HG03139 (cell line): ENCODE results near the gene SYNE2.

Source experiments
- ATAC-seq: cut with Tn5 transposase; IDR thresholded peaks from one replicate; pipeline ENCODE4 v1.9.1; 2021; ENCODE audit not compliant: unreplicated experiment

SYNE2 gene

DNA sequence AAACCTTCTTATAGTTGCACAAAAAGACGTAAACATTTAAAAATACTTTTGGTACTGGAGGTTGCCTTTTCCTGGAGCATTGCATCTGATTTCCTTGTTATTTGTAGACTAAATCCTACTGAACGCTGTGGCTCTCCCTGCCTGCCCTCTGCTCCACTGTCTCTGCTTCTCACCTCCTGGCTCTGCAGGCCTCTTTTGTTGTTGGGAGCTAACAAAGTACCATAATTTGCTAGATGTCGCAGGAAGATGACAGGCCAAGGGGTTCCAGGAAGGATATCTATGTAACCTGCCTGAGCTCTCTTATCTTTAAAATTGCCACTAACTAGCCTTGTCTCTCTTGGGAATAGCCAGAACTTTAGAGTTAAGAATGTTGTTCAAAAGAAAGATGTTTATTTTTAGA, 21.4 kb downstream of the SYNE2 start:
- no peak for ATAC-seq

DNA sequence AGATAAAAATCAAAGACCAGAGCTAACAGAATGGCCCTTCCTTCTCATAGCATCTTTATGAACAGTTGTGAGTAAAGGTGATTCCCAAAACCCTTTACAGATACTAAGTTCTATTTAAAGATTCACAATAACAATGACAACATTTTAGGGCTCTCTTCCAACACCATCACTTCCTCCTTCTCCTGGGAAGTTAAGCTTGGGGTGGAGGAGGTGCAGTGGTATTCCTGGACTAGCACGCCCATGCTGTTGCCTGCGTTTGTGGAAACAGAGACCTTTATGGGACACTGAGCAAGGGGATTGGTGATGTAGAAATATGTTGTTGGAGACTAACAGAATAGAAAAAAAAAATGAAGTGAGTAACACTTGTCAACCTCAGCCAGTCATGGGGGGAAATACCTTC, 22.5 kb downstream of the SYNE2 start:
- no peak for ATAC-seq

- ATAC-seq, result no peak
Measured at GRCh38 chr14:63877550-63877939, 24.7 kb downstream of the SYNE2 start.

GRCh38 chr14:63878052-63878451, 25.2 kb downstream of the SYNE2 start:
- no peak for ATAC-seq

- no peak for ATAC-seq
Measured at GRCh38 chr14:63878792-63879191, 26.0 kb downstream of the SYNE2 start.

DNA sequence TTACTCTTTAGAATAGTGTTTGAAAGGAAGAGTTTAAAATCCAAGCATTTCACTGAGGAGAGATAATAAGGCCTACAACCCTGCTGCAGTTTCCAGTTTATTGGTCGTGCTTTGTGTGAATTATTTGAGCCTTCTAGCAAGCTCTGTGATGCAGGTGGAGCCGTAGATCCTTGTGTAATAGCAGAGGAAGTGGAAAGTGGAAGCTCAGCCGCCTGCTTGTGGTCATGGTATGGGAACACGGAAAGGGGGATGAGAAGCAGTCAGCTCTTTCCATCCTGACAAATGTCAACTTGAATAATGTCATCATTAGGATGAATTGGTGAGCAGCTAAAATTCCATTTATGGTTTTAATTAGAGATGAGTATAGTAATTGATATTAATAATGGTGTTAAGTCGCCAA, 29.1 kb downstream of the SYNE2 start:
- no peak for ATAC-seq

DNA sequence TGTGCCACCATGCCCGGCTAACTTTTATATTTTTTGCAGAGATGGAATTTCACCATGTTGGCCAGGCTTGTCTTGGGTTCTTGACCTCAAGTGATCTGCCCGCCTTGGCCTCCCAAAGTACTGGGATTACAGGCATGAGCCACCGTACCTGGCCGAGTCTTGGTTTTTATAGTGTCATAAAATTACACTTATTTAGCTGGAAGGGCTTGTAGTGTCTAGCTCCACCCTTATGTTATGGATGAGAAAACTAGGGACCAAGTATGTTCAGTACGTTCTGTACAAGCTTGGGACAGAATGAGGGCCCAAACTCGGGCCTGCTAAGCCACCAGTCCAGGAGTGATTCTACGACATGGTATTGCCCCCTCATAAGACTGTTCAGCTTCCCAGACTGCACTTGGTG, 35.1 kb downstream of the SYNE2 start:
- ATAC-seq, result no peak

DNA sequence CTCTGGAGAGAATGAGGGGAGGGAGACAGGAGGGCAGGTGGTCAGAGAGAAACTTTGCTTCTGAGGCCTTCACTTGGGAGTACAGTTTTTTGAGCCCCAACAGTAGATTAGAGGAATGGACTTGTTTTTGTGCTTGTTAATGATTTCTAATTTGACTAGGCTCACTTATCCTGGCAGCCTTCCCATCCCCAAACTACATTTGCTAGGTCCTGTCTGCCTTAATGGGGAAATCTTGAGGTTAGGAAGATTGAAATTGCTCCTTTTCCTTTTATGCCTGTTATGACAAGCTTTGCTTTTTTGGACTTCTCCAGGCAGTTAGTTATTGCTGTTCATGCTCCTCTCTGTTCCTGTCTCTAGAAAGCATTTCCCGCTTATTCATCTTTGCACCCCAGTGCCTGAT, 37.7 kb downstream of the SYNE2 start:
- ATAC-seq, result no peak

GRCh38 chr14:63891148-63891975, 38.6 kb downstream of the SYNE2 start:
- ATAC-seq, result no peak

- no peak for ATAC-seq
Measured at GRCh38 chr14:63892265-63892664, 39.5 kb downstream of the SYNE2 start.

DNA sequence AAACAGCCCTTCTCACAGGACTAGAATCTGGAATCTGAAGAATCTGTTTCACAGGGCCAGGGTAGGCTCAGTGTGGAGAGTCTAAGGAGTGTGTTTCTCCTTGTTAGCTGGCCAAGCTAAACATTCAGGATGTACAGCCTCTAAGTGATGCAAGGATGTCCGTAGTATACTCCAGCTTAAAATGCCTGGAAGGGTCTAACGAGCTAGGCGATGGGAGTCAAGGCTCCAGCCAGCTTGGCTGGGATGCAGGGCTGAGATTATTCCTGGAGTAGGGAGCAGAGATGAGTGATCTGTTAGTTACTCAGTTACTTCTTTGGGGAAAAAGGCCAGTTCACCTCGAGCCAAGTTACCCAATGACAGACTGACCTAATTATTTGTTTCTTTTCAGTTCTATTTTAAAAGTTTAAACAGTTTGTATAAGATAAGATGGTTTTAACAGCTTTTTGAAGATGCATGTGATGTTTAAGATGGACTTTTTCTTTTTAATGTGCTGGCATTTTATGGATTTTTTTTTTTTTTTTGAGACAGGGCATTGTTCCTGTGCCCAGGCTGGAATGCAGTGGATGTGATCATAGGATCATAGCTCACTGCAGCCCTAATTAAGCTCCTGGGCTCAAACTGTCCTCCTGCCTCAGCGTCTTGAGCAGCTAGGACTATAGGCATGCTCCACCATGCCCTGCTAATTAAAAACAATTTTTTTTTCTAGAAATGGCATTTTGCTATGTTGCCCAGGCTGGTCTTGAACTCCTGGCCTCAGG, 41.1 kb downstream of the SYNE2 start:
- no peak for ATAC-seq

GRCh38 chr14:63895510-63895909, 42.7 kb downstream of the SYNE2 start:
- ATAC-seq, result no peak

DNA sequence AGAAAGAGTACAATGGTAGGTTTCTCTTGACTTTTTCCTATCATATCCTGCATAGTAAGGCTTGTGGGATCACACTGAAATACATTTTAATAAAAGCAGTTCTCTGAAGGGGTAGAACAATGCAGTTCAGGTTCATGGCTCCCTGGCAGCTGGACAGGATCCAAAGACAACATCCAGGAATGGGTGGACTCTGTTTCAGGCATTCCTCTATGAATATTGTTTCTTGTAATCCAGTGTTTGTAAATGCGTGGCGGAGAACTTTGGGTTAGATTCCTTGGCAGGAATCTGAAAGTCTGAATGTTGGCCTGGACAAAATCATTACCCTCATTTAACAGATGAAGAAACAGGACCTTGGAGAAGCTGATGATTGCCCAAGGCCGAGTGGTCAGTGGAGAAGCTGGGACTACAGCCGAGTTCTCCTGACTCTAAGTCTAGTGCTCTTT, 43.5 kb downstream of the SYNE2 start:
- ATAC-seq, result no peak

DNA sequence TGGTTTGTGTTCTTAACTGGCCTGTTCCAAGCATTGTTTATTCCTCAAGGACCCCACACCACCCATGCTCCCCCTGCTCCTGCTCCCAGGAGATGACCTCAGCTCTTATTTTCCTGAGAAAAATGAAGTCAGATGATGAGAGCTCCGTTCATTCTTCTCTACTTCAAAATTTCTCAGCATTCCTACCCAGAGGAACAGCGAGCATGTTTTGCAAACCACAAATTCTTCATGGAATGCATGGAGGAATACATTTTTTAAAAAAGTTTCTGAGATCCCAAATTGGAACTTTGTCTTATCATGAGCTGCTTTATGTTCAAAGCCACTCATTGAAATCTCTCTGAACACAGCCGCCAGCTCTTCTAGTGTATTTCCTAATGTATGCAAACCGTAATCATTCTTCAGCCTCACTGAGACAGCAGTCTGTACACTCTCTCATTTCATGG, 44.9 kb downstream of the SYNE2 start:
- ATAC-seq, result no peak

DNA sequence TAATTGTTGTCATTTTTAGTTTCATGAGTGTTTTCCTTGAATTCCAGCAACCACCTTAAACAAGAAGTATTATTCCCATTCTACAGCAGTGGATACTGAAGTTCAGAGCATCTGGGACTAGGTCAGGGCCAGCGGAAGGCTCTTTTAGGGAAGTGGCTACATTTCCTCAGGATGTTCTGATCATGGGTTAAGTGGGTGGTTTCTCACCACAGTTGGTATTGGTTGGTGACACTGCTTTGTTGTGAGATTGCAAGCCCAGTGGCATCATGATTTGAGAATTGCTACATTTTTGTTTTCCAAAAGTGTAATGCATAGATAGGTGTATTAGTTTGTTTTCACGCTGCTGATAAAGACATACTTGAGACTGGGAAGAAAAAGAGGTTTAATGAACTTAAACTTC, 47.1 kb downstream of the SYNE2 start:
- ATAC-seq, result no peak

DNA sequence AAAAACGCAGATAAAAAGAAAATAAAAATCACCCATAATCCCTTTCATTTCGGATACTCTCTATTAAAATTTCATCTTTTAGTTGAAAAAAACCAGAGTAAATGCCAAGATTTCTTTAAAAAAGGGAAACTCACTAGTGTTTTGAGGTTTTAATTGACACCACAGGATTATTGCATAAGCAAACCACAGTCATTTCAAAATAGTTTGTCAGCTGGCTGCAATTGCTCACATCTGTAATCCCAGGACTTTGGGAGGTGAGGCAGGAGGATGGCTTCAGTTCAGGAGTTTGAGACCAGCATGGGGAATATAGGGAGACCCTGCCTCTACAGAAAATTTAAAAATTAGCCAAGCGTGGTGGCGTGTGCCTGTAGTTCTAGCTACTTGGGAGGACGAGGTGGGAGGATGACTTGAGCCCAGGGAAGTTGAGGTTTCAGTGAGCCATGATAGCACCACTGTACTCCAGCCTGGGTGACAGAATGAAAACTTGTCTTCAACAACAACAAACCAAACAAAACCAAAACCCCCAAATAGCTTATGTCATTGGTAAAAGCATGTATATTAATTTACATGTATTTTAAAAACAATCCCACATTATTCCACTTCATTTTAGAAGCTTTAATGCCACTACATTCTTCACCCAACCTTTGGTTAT, 48.8 kb downstream of the SYNE2 start:
- no peak for ATAC-seq

GRCh38 chr14:63902375-63902976, 49.7 kb downstream of the SYNE2 start:
- no peak for ATAC-seq

- ATAC-seq, result no peak
Measured at GRCh38 chr14:63904724-63905123, 51.9 kb downstream of the SYNE2 start.

GRCh38 chr14:63905370-63905769, 52.6 kb downstream of the SYNE2 start:
- ATAC-seq, result no peak

- no peak for ATAC-seq
Measured at GRCh38 chr14:63908667-63909264, 56.0 kb downstream of the SYNE2 start.

GRCh38 chr14:63909984-63910383, 57.2 kb downstream of the SYNE2 start:
- ATAC-seq, result no peak
